Ishikawa (cell line): Measurements from ENCODE around the gene GPBAR1.

ENCODE experiments used
- CEBPB ChIP-seq: IDR thresholded peaks from 2 replicates; pipeline ENCODE4 v1.6.1; 2012
- CREB1 ChIP-seq: IDR thresholded peaks from 2 replicates; pipeline ENCODE4 v1.6.1; 2012; ENCODE audit warnings: low read depth
- EGR1 ChIP-seq: IDR thresholded peaks from 2 replicates; pipeline ENCODE4 v1.6.1; 2012
- EP300 ChIP-seq: IDR thresholded peaks from 2 replicates; pipeline ENCODE4 v1.6.1; 2012; ENCODE audit warnings: borderline replicate concordance
- MAX ChIP-seq: IDR thresholded peaks from 2 replicates; pipeline ENCODE4 v1.6.1; 2012
- NFIC ChIP-seq: IDR thresholded peaks from 2 replicates; pipeline ENCODE4 v1.6.1; 2012
- RAD21 ChIP-seq: IDR thresholded peaks from 2 replicates; pipeline ENCODE4 v1.6.1; 2012; ENCODE audit warnings: low read depth
- TAF1 ChIP-seq: IDR thresholded peaks from 2 replicates; pipeline ENCODE4 v1.6.1; 2012; ENCODE audit warnings: low read depth, mild to moderate bottlenecking
- TCF12 ChIP-seq: IDR thresholded peaks from 2 replicates; pipeline ENCODE4 v1.6.1; 2012; ENCODE audit warnings: low read depth
- YY1 ChIP-seq: IDR thresholded peaks from 2 replicates; pipeline ENCODE4 v1.6.1; 2012; ENCODE audit warnings: low read depth
- TF ChIP-seq, protein P1 (sequence below): IDR thresholded peaks from 2 replicates; pipeline ENCODE4 v1.6.1; 2012; ENCODE audit warnings: low read depth, mild to moderate bottlenecking

DNA sequence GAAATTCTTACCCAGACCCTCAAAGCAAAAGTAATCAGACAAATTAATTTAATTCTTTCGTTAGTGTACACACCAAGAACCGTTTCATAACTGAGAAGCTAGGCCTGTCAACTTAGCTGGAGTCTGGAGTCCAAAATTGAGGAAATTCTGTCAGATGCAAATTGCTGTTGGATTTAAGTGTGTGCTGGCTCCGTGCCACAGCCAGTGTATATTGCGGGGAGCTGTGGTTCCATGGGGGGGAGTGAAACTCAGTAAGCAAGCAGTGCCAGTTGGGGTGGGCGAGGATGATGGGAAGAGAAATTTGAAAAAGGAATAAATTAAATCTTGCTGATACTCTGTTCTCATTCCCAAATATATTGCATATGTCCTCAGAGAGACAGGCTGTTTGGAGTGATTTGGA lies 39.8 kb upstream of the GPBAR1 start:
- TF ChIP-seq YY1 (no peak), CREB1 (no peak), CEBPB (no peak), MAX (no peak), EP300 (no peak), NFIC (no peak), RAD21 (no peak), EGR1 (no peak), TAF1 (no peak), TCF12 (no peak)
- TF ChIP-seq, protein P1, sequence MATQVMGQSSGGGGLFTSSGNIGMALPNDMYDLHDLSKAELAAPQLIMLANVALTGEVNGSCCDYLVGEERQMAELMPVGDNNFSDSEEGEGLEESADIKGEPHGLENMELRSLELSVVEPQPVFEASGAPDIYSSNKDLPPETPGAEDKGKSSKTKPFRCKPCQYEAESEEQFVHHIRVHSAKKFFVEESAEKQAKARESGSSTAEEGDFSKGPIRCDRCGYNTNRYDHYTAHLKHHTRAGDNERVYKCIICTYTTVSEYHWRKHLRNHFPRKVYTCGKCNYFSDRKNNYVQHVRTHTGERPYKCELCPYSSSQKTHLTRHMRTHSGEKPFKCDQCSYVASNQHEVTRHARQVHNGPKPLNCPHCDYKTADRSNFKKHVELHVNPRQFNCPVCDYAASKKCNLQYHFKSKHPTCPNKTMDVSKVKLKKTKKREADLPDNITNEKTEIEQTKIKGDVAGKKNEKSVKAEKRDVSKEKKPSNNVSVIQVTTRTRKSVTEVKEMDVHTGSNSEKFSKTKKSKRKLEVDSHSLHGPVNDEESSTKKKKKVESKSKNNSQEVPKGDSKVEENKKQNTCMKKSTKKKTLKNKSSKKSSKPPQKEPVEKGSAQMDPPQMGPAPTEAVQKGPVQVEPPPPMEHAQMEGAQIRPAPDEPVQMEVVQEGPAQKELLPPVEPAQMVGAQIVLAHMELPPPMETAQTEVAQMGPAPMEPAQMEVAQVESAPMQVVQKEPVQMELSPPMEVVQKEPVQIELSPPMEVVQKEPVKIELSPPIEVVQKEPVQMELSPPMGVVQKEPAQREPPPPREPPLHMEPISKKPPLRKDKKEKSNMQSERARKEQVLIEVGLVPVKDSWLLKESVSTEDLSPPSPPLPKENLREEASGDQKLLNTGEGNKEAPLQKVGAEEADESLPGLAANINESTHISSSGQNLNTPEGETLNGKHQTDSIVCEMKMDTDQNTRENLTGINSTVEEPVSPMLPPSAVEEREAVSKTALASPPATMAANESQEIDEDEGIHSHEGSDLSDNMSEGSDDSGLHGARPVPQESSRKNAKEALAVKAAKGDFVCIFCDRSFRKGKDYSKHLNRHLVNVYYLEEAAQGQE = no peak
